CD1c-positive myeloid dendritic cell (primary cell): Measurements from ENCODE around the gene CYSTM1.
A peak's percentile ranks its signal among the peaks of the same experiment; 100 is the strongest.

Experiments used
- DNase-seq: peaks from one replicate; pipeline ENCODE4 v3.0.0-alpha.2; 2016; ENCODE audit errors: extremely low spot score

CYSTM1 gene

GRCh38 chr5:140208065-140208464, 33.1 kb downstream of the CYSTM1 start:
- no peak for DNase-seq

- DNase-seq = no peak
These were observed 38.5 kb downstream of the CYSTM1 start for GRCh38 chr5:140213370-140213983.

- peak; percentile 10 for DNase-seq
These were observed 39.8 kb downstream of the CYSTM1 start for GRCh38 chr5:140214831-140215230.

- DNase-seq = no peak
These were observed 40.3 kb downstream of the CYSTM1 start for GRCh38 chr5:140215276-140215675.

GRCh38 chr5:140216478-140217074, 41.6 kb downstream of the CYSTM1 start:
- no peak for DNase-seq

GRCh38 chr5:140217299-140218026, 42.5 kb downstream of the CYSTM1 start:
- DNase-seq = no peak

GRCh38 chr5:140219068-140219991, 44.3 kb downstream of the CYSTM1 start:
- peak; percentile 17 for DNase-seq

GRCh38 chr5:140220032-140220697, 45.2 kb downstream of the CYSTM1 start:
- DNase-seq = no peak

- DNase-seq = no peak
These were observed 45.7 kb downstream of the CYSTM1 start for GRCh38 chr5:140220698-140221064.

GRCh38 chr5:140221697-140222223, 46.8 kb downstream of the CYSTM1 start:
- no peak for DNase-seq

GRCh38 chr5:140222416-140222815, 47.4 kb downstream of the CYSTM1 start:
- DNase-seq = no peak

GRCh38 chr5:140223567-140223966, 48.6 kb downstream of the CYSTM1 start:
- no peak for DNase-seq

GRCh38 chr5:140224658-140225057, 49.7 kb downstream of the CYSTM1 start:
- no peak for DNase-seq

- DNase-seq = no peak
These were observed 50.4 kb downstream of the CYSTM1 start for GRCh38 chr5:140225396-140225795.

GRCh38 chr5:140227046-140227445, 52.1 kb downstream of the CYSTM1 start:
- DNase-seq = no peak

GRCh38 chr5:140228364-140228837, 53.4 kb downstream of the CYSTM1 start:
- no peak for DNase-seq

- no peak for DNase-seq
These were observed 55.4 kb downstream of the CYSTM1 start for GRCh38 chr5:140230373-140230772.

- no peak for DNase-seq
These were observed 57.7 kb downstream of the CYSTM1 start for GRCh38 chr5:140232731-140233130.

- no peak for DNase-seq
These were observed 59.5 kb downstream of the CYSTM1 start for GRCh38 chr5:140234377-140234989.

GRCh38 chr5:140235791-140236551, 61.0 kb downstream of the CYSTM1 start:
- peak; percentile 28 for DNase-seq
